GM12891 (cell line): ENCODE results near the gene TPRKB.

Experiments used
- PAX5 ChIP-seq: IDR thresholded peaks from 2 replicates; pipeline ENCODE4 v1.6.1; 2011; ENCODE audit warnings: low read length, moderate library complexity, mild to moderate bottlenecking; ENCODE audit not compliant: insufficient read depth, severe bottlenecking
- POLR2A ChIP-seq: IDR thresholded peaks from 2 replicates; pipeline ENCODE4 v1.6.1; 2011; ENCODE audit warnings: low read depth, low read length, control low read depth
- POLR2AphosphoS5 ChIP-seq: IDR thresholded peaks from 2 replicates; pipeline ENCODE4 v1.6.1; 2011; ENCODE audit warnings: low read depth, low read length, control low read depth
- POU2F2 ChIP-seq: IDR thresholded peaks from 2 replicates; pipeline ENCODE4 v1.6.1; 2011; ENCODE audit warnings: low read depth, mild to moderate bottlenecking, control low read depth, low read length, moderate library complexity
- SPI1 ChIP-seq: IDR thresholded peaks from 2 replicates; pipeline ENCODE4 v1.6.1; 2011; ENCODE audit warnings: low read depth, low read length, control low read depth
- TAF1 ChIP-seq: IDR thresholded peaks from 2 replicates; pipeline ENCODE4 v1.6.1; 2011; ENCODE audit warnings: low read depth, low read length, control low read depth

DNA sequence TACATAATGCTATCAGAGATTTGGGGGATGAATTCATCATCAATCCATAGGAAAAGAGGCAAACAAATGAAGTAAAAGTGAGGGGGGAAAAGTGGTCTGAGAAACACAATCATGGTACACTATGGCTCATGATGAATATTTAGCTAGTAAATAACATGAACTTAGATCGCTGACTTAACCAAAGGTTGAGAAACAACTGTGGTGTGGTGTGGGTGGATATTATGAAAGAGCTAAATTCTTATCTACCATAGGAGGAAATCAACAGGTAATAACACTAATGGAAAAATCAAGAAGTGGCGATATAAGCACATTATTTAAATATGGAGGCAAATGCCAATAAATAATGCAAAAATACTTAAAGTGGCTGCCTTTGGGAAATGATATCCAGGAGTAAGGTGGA lies 12.2 kb upstream of the TPRKB start:
- no peak for TF ChIP-seq POLR2A
- no peak for TF ChIP-seq POU2F2
- TF ChIP-seq TAF1, result no peak
- no peak for TF ChIP-seq POLR2AphosphoS5
- no peak for TF ChIP-seq SPI1
- no peak for TF ChIP-seq PAX5
